Measurements from ENCODE around the gene ZNF423. TPM values are rescaled to one million over a fixed set of nuclear protein-coding genes. Genes with fewer than 3 reads are reported as not detected.
"Not testable (repeated sequence)": the region's sequence is repeated elsewhere in the genome, so short reads cannot be mapped to it uniquely, and the experiment has no call there.

Gene ZNF423
- total RNA-seq, 2 experiments from 2014 or later = not detected

DNA sequence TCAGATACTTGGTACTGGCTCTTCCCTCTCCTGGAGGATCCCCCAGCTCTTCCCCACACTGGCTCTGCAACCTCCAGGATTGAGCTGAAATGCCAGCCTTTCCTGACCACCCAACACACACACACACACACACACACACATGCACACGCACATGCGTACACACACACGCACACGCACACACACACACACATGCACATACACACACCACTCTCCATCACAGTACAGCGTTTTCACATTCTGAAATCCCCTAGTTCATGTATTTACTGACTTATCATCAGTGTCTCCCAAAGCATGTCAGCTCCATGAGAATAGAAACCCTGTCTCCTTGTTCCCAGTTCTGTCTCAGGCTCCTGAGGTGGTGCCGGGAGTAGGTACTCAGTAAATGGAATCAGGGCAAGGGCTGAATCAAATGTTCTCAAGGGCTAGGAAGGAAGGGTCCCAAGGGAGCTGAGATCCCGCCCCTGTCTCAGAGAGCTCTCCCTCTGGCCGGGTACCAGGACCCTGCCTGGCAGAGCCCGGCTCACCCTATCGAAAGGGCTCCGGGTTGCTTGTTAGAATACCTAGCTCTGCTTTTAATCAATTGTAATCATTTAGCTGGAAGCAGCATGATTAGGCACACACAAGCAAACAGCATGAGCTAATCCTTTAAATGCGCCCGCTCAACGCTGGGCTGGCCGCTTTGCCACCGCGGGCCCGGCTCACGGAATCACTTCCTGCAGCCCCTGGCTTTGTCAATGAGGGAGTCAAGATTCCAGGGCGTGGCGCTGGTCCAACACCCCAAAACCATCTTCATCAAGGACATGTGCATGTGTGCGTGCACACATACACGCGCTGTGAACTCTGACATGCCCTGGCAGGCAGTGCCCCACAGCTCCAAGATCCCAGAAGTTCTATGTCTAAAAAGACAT is 341.6 kb downstream of the ZNF423 start:
- Mint-ChIP-seq H3K27ac (no peak overlapping the region), H3K27me3 (ENCODE audit: low read depth) (no peaks in the 10 kb centered on the region), H3K36me3 (ENCODE audit: low read depth) (no peaks in the 10 kb centered on the region), H3K4me3 (no peak overlapping the region), H3K9me3 (ENCODE audit: insufficient read depth) (no peaks in the 10 kb centered on the region), H3K4me1 (ENCODE audit: low read depth) (no peaks in the 10 kb centered on the region)
- DNase-seq = no peak
- ATAC-seq = no peak
- ChIA-PET POLR2A (no interaction called here), CTCF (interaction anchor here (1.1 kb wide), 1 partner anchor 9 kb away, joined by 3 read pairs; no protein-coding TSS in a partner anchor)

DNA sequence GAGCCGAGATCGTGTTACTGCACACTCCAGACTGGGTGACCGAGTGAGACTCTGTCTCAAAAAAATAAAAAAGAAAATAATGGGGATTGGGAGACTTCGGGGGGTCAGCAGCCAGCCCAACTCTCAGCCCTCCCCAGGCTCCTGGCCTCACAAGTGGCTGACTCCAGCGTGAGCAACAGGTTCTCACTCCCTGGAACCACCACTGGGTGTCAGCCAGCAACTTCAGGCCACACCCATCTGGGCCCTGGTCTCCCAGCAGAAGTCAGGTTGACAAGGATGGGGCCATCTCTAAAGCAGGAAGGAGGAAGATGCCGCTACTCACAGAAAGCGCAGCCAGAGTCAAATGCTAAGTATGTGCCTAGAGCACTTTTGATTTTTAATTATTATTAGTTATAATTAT is 342.9 kb downstream of the ZNF423 start:
- ATAC-seq (no peak), DNase-seq (no peak)
- Mint-ChIP-seq H3K27ac (no peak overlapping the region), H3K27me3 (ENCODE audit: low read depth) (no peaks in the 10 kb centered on the region), H3K9me3 (ENCODE audit: insufficient read depth) (no peaks in the 10 kb centered on the region), H3K4me3 (no peak overlapping the region), H3K4me1 (ENCODE audit: low read depth) (no peaks in the 10 kb centered on the region), H3K36me3 (ENCODE audit: low read depth) (no peaks in the 10 kb centered on the region)
- POLR2A ChIA-PET = no interaction called here
- CTCF ChIA-PET = no interaction called here

DNA sequence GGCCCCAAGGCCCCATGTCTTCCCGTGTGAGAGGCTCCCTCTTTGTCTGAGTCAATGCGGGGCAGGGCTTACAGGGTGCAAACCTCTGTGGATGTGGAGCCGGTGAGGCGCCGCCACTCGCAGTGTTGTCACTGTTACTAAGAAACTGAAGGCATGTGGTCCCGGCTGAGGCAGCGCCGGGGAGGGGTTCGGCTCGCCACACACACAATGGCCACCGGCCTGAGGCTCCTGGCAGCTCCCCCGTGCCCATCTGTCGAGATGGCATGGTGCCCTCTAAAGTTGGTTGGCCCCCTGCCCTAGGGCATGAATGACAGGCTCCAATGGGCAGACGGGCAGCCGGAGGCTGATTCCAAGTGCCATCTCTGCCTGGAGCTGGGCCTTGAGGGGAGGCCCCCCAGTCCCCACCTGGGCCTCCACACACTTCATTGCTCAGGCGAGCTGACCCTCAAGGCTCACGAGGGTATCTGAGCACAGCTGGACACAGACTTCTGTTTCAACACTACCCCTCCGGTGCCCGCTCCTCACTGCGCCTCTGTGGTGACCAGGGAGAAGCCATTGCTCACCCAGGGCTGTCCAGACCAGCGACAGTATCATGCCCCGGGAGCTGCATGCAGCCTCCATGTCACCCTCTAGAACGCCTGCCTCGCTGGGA is 345.1 kb downstream of the ZNF423 start:
- POLR2A ChIA-PET = no interaction called here
- DNase-seq (no peak), ATAC-seq (no peak)
- Mint-ChIP-seq H3K4me1 (ENCODE audit: low read depth) (no peaks in the 10 kb centered on the region), H3K9me3 (ENCODE audit: insufficient read depth) (no peaks in the 10 kb centered on the region), H3K36me3 (ENCODE audit: low read depth) (no peaks in the 10 kb centered on the region), H3K27me3 (ENCODE audit: low read depth) (no peaks in the 10 kb centered on the region), H3K27ac (no peak overlapping the region), H3K4me3 (no peak overlapping the region)
- CTCF ChIA-PET = no interaction called here

DNA sequence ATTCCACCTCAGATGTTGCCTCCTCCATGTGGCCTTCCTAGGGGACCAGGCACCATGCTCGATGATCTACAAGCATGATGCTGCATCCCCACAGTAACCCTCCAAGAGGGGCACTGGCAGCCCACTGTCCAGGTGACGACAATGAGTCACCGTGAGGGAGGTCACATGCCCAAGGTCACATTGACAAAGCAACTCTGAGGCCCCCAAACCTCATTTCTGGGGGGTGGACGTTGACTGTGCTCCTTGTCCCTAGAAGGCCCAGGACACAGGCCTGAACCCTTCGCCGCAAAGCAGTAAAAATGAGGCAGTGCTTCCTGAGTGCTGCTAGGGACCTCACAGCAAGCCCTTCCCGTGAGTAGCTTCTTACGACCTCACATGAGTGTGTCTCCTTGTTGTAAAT is 345.8 kb downstream of the ZNF423 start:
- POLR2A ChIA-PET = no interaction called here
- no peak for ATAC-seq
- H3K27me3 Mint-ChIP-seq (ENCODE audit: low read depth) = no peaks in the 10 kb centered on the region

DNA sequence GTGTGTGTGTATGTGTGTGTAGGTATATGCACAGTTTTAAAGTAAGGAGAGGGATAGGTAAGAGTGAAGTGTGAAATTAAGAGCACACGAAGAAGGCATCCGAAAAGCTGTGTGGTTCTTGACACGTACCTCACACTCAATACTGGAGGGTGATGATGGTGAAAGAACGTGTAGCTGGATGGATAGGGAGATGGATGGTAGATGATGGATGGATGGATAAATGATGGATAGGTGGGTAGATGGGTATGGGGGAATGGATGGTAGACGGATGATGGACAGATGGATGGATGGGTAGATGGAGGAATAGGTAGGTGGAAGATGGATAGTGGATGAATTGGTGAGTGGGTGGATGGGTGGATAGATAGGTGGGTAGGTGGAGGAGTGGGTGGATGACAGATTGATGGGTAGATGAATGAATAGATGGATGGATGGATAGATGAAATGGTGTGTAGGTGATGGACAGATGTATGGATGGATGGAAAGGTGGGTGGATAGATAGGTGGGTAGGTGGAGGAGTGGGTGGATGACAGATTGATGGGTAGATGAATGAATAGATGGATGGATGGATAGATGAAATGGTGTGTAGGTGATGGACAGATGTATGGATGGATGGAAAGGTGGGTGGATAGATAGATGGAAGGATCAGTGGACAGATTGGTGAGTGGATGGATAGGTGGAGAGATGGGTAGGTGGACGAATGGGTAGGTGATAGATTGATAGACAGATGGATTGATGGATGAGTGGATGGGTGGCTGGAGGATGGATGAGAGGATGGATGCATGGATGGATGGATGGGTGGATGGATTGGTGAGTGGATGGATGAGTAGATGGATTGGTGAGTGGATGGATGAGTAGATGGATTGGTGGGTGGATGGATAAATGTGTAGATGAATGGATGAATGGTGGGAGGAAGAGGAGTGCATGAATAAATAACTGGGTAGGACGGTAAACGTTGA is 349.6 kb downstream of the ZNF423 start:
- H3K36me3 Mint-ChIP-seq (ENCODE audit: low read depth); H3K4me1 Mint-ChIP-seq (ENCODE audit: low read depth); H3K4me3 Mint-ChIP-seq; H3K27me3 Mint-ChIP-seq (ENCODE audit: low read depth); ATAC-seq; DNase-seq; H3K9me3 Mint-ChIP-seq (ENCODE audit: insufficient read depth); H3K27ac Mint-ChIP-seq; CTCF ChIA-PET; POLR2A ChIA-PET: not testable (repeated sequence)

More for the DNA sequence above, 345.8 kb downstream of the ZNF423 start:
- no peak for DNase-seq
- H3K4me3 Mint-ChIP-seq = no peak overlapping the region
- H3K4me1 Mint-ChIP-seq (ENCODE audit: low read depth) = no peaks in the 10 kb centered on the region
- no peak overlapping the region for H3K27ac Mint-ChIP-seq
- CTCF ChIA-PET = no interaction called here
- H3K36me3 Mint-ChIP-seq (ENCODE audit: low read depth) = no peaks in the 10 kb centered on the region
- no peaks in the 10 kb centered on the region for H3K9me3 Mint-ChIP-seq (ENCODE audit: insufficient read depth)

DNA sequence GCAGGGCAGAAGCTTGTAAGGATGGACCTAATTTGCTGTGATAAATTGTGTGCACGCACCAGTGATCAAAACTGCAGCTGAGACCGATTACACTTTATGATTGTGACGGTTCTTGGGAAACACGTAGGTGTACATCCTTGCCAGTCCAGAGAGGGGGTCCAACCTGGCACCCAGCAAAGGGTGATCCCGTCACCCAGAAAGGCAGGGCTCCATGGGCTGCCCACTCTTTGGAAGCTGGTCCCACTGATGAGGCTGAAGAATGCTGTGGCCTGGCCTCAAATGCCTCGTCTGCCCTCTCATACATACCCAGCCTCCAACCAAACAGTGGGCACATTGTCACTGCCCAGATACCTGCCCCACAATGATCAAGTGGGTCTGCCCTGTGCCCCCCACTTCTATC is 350.4 kb downstream of the ZNF423 start:
- ChIA-PET CTCF (no interaction called here), POLR2A (no interaction called here)
- Mint-ChIP-seq H3K9me3 (ENCODE audit: insufficient read depth) (no peaks in the 10 kb centered on the region), H3K4me1 (ENCODE audit: low read depth) (peaks cover 7% of the 10 kb centered on the region), H3K27me3 (ENCODE audit: low read depth) (no peaks in the 10 kb centered on the region), H3K4me3 (no peak overlapping the region), H3K36me3 (ENCODE audit: low read depth) (no peaks in the 10 kb centered on the region), H3K27ac (no peak overlapping the region)
- no peak for ATAC-seq
- DNase-seq = no peak

DNA sequence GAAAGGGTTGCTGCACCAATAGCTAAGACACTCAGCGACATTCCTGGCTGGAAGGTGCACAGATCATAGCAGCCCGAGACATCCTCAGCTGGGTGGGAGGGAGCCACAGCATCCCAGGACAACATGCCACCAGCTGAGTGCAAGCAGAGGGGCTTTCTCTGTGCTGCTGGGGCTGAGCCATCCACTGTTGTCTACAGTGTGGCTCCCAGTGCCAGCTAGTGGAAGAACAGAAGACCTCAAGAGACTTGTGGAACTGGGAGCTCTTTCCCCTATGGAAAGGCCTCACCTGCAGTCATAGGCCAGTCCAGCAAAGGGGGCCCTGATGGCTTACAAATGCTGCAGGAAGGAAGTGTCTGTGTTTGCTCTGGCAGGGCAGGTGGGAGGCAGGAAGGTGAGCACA is 351.3 kb downstream of the ZNF423 start:
- no peak overlapping the region for H3K27ac Mint-ChIP-seq
- DNase-seq (no peak), ATAC-seq (no peak)
- ChIA-PET CTCF (no interaction called here), POLR2A (no interaction called here)
- no peaks in the 10 kb centered on the region for H3K9me3 Mint-ChIP-seq (ENCODE audit: insufficient read depth)
- no peaks in the 10 kb centered on the region for H3K27me3 Mint-ChIP-seq (ENCODE audit: low read depth)
- H3K4me1 Mint-ChIP-seq (ENCODE audit: low read depth) = peaks cover 7% of the 10 kb centered on the region
- H3K36me3 Mint-ChIP-seq (ENCODE audit: low read depth) = no peaks in the 10 kb centered on the region
- H3K4me3 Mint-ChIP-seq = no peak overlapping the region

DNA sequence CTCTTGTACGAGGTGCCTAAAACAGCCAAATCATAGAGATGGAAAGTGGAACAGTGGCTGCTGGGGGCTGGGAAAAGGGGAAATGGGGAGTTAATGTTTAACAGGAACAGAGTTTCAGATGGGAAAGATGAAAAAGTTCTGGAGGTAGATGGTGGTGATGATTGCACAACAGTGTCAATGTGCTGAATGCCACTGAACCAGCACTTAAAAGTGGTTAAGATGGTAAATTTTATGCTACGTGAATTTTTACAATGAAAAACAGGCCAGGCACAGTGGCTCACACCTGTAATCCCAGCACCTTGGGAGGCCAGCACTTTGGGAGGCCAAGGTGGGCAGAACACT is 351.9 kb downstream of the ZNF423 start:
- no peaks in the 10 kb centered on the region for H3K9me3 Mint-ChIP-seq (ENCODE audit: insufficient read depth)
- no peak overlapping the region for H3K4me3 Mint-ChIP-seq
- peaks cover 7% of the 10 kb centered on the region for H3K4me1 Mint-ChIP-seq (ENCODE audit: low read depth)
- ChIA-PET POLR2A (no interaction called here), CTCF (no interaction called here)
- DNase-seq = no peak
- H3K27me3 Mint-ChIP-seq (ENCODE audit: low read depth) = no peaks in the 10 kb centered on the region
- no peak for ATAC-seq
- no peak overlapping the region for H3K27ac Mint-ChIP-seq
- H3K36me3 Mint-ChIP-seq (ENCODE audit: low read depth) = no peaks in the 10 kb centered on the region

DNA sequence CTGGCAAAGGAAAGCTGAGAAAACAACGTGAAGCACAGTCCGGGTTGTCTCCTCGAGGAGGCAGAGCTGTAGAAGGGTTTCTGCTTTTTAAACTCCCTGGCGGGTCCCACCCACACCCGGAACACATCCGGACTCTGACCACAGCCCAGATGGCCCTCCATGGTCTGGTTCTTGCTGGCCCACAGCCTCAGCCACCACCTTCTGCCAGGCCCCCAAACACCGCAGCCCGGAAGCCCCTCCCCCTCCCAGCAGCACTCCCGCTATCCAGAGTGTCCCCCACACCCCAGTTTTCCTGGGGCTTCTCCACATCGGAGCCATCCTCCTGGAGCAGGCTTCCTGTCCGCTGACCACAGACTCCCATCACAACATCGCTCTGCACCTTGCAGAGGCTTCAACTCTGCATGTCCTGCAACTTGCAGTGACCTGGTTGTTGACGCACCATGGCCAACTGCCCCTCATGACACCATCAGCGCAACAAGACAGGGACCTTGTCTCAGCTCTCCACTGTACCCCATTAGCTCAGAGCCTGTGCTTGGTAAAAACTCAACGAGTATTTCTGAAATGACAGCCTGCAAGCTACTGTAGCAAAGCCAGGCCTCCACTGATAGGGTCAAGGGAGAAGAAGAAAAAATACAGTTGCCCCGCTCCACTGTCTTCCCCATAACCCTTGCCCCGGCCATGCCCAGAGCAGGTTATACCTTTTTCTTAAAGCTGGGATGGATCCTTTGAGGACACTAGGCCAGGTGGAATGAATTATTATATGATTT is 352.5 kb downstream of the ZNF423 start:
- no peaks in the 10 kb centered on the region for H3K27me3 Mint-ChIP-seq (ENCODE audit: low read depth)
- CTCF ChIA-PET = no interaction called here

DNA sequence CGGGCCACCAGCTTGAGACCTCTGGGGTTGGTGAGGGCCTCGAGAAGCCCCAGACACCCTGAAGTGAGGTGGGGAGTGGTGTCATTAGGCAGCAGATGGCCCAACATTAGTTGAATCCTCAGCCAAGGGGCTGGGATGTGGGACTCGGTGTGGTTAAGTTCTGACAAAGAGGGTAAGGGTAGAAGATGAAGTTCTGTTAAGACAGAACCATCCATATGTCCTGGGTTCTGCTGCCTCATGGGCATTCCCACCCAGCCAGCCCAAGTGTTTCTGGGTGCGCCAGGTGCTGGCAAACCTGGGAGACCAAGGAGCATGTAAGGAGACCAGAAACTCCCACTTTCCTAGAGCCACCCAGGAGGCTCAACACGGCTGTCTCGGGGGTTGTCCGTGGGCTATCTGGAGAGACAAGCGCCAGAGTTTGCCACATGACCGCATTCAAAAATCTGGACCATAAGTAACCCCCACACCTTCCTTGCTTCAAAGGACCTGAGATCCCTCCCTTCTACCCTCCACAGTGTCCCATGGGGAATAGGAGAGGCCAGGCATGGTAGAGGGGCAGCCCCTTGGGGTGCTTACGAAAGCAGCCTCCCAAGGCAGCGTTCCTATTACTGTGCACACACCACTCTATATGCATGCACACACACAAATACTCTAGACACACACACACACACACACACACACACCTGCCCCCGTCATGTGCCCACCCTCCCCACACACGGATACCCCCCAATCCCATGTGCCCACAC is 353.6 kb downstream of the ZNF423 start:
- Mint-ChIP-seq H3K27me3 (ENCODE audit: low read depth) (no peaks in the 10 kb centered on the region), H3K27ac (no peak overlapping the region), H3K4me3 (no peak overlapping the region), H3K36me3 (ENCODE audit: low read depth) (no peaks in the 10 kb centered on the region), H3K4me1 (ENCODE audit: low read depth) (peaks cover 7% of the 10 kb centered on the region), H3K9me3 (ENCODE audit: insufficient read depth) (no peaks in the 10 kb centered on the region)
- ATAC-seq (no peak), DNase-seq (no peak)
- ChIA-PET POLR2A (no interaction called here), CTCF (no interaction called here)

More for the DNA sequence above, 352.5 kb downstream of the ZNF423 start:
- POLR2A ChIA-PET = no interaction called here
- no peaks in the 10 kb centered on the region for H3K36me3 Mint-ChIP-seq (ENCODE audit: low read depth)
- peaks cover 7% of the 10 kb centered on the region for H3K4me1 Mint-ChIP-seq (ENCODE audit: low read depth)
- no peak overlapping the region for H3K27ac Mint-ChIP-seq
- no peak for ATAC-seq
- H3K9me3 Mint-ChIP-seq (ENCODE audit: insufficient read depth) = no peaks in the 10 kb centered on the region
- no peak for DNase-seq
- no peak overlapping the region for H3K4me3 Mint-ChIP-seq

Data from activated CD8-positive, alpha-beta T cell treated with anti-CD3 and anti-CD28 coated beads, Interleukin-2, amount 10 ng/mL, durations not matched to agents 7 days and 5 days (primary cell).